GM12872 (cell line): Measurements from ENCODE around the gene ST6GALNAC3.

Experiments
- TF ChIP-seq, protein P1 (sequence below): IDR thresholded peaks from 3 replicates; pipeline ENCODE4 v1.5.1; 2011; ENCODE audit warnings: low read depth, mild to moderate bottlenecking, low read length, moderate library complexity; ENCODE audit not compliant: insufficient read depth

ST6GALNAC3 gene

DNA sequence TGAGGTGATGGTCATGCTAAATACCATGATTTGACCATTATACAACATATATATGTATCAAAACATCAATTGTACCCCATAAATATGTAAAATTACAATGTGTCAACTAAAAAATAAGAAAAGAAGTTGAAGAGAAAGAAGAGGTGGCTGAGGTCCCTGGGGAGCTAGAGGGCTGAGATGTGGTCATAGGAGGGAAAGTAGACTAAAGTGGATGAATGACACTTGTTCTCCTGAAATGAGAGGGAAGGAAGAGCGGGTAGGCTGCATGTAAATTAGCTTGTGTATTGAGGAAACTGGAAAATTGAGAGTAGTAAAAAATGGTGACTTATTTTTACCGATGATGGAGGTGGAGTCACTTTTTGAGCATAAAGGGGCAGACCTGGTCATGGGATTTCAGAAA lies 117.0 kb downstream of the ST6GALNAC3 start:
- TF ChIP-seq, protein P1, sequence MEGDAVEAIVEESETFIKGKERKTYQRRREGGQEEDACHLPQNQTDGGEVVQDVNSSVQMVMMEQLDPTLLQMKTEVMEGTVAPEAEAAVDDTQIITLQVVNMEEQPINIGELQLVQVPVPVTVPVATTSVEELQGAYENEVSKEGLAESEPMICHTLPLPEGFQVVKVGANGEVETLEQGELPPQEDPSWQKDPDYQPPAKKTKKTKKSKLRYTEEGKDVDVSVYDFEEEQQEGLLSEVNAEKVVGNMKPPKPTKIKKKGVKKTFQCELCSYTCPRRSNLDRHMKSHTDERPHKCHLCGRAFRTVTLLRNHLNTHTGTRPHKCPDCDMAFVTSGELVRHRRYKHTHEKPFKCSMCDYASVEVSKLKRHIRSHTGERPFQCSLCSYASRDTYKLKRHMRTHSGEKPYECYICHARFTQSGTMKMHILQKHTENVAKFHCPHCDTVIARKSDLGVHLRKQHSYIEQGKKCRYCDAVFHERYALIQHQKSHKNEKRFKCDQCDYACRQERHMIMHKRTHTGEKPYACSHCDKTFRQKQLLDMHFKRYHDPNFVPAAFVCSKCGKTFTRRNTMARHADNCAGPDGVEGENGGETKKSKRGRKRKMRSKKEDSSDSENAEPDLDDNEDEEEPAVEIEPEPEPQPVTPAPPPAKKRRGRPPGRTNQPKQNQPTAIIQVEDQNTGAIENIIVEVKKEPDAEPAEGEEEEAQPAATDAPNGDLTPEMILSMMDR, result no peak

DNA sequence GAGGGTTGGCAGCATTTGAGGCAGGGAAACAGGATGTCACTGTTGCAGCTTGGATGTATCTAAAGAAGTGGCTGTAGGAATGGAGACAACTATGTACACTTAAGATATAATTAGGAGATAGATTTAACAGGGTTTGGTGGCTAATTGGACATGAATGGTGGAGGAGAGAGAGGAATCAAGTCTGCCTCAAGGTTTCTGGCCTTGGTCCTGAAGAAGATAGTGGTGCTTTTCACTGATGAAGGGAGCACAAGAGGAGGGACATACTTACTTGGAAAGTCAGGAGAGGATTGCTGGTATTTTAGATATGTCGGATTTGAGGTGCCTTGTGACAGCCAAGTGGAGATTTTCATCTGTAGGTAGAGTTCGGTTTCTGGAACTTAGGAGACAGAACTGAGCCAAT lies 123.9 kb downstream of the ST6GALNAC3 start:
- TF ChIP-seq, protein P1, result no peak

DNA sequence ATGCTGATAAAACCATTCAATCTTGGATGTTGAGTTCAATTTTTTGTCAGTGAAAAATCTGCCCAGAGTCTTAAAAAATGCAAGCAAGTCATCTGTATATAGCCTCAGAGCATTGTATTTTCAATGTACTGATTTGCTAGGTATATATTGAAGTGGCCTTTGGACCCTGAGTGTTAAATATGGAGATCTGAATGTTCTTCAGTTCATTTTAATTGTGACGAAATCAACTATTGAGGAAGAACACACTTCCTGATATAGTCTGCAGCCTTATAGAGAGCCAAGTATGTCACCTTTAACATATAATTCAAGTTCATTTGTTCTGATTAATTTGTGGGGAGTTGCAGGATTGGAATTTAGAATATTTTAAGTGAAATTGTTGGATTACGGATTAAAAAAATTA lies 128.1 kb downstream of the ST6GALNAC3 start:
- TF ChIP-seq, protein P1, result no peak

DNA sequence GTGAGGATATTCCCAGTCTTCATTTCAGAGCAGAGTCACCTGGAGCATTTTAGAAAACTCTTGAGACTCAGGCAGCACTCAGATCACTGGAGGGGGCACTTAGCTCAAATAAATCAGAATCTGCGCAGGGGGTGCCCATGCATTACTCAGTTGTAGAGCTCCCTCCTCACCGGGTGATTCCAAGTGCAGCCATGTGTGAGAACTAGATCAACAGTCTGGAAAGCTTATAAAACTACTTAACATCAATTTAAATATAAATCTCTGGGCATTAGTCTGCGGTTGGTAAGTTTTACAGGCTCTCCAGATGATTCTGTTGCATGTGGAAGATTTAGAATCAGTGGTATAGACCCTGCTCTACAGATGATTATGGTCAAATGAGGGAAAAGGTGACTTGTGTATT lies 128.6 kb downstream of the ST6GALNAC3 start:
- TF ChIP-seq, protein P1, result no peak

DNA sequence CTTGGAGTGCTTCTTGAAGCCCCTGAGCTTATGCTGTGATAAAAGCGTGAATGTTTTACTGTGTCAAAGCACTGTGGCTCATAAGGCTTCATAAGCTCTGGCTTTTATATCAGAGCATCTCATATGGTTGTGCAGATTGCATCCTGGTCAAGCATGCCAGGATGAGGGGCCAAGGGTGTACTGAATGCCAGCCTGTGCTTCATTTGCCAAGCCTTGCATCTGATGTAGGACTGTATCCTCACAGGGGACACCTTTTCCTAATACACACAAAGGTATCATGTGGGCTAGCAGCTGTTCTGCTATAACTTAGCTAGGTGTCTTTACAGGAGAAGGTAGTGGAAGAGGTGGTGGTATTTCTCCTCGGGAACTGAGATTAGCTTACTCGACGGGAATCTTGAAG lies 134.7 kb downstream of the ST6GALNAC3 start:
- TF ChIP-seq, protein P1, result no peak

DNA sequence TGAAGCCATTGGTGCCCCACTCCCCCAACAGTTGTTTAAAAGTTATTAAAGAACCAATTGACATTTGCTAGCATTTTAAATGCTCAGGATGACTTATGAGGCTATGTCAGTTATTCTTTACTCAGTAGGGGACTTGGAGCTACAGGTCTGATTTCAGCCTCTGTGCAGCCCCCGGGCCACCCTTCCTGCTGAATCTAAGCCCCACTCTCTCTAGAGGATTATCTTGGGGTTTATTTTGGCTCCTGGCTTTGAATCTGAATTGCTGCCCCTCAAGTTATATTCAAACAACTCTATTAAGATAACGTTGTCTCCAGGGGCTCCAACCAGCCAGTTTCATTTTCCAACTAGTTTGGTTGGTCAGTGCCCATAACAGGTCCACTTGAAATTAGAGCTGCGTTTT lies 135.1 kb downstream of the ST6GALNAC3 start:
- TF ChIP-seq, protein P1, result no peak

DNA sequence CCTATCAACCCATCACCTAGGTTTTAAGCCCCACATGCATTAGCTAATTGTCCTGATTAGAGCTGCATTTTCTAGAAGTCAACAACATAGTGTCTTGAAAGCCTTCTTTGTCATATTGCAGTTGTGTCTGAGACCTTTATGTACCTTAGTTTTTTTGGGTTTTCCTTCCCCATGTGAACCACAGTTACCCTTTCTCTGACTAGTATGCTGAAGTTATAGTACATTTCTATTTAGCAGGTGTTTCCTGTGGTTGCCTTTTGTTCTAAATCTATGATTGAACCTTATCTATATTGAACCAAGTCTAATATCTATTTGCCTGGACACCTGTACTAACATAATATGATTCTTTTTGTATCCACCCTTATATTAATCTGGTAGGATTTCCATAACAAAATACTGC lies 135.6 kb downstream of the ST6GALNAC3 start:
- TF ChIP-seq, protein P1, result no peak

DNA sequence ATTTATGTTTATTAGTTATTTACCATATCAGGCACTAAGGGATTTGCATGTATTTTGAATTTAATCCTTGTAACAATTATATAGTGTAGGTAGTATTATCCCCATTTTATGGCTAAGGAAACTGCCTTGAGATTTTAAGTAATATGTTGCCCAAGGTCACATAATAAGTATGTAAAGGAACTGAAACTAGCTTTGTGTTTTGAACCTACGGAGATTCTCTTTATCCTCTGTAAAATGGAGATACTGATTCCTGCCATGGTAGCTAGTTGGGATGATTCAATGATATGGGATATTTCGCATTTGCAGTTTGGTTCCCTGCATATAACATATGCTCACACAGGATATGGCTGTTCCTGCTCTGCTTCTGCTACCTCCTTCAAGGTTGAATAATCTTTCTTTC lies 144.3 kb downstream of the ST6GALNAC3 start:
- TF ChIP-seq, protein P1, result no peak
